GM12874 (cell line): ENCODE data around the gene C21orf91.

ENCODE experiments used
- TF ChIP-seq, protein P1 (sequence below): IDR thresholded peaks from 2 replicates; pipeline ENCODE4 v1.5.1; 2011; ENCODE audit warnings: low read depth, mild to moderate bottlenecking, control low read depth, low read length, moderate library complexity; ENCODE audit not compliant: insufficient read depth

The C21orf91 gene

DNA sequence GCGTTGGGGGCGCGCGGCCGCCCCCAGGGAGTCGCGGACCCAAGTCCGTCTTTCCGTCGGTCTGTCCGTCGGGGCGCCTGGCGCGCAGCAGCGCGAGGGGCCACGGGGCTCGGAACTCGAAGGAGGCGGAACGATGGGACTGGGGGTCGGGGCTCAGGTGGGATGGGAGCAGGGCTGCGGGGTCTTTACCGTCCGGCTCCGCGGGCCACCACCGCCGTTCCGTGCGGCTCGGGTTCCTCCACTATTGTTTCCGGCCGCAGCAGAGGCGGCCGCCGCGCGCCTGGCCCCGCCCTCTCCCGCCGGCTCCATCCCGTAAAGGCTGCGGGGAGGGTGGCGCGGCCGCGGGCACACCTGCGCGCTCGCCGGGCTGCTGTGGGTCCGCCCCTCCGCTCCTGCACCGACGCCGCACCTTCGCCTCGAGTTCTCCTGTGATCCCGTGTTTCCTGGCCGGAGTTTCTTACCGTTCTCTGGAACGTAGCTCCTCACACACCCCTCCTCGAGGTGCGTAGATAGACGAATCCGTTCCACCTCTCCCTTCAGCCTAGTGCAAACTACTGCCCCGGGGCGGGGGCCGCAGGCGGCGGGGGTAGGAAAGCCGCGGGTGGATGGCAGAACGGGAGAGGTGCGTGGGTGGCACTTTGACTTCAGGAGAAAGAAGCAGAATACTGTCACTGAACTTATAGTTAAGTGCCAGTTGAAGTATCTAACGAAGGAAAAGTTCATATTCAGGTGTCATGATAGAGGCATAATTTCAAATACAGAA lies at the start of gene C21orf91:
C21orf91 (minus strand) TSS at position 243 of the 763 bp plus-strand sequence. CDS start 1,038 bp downstream, outside the sequence.
- TF ChIP-seq, protein P1, sequence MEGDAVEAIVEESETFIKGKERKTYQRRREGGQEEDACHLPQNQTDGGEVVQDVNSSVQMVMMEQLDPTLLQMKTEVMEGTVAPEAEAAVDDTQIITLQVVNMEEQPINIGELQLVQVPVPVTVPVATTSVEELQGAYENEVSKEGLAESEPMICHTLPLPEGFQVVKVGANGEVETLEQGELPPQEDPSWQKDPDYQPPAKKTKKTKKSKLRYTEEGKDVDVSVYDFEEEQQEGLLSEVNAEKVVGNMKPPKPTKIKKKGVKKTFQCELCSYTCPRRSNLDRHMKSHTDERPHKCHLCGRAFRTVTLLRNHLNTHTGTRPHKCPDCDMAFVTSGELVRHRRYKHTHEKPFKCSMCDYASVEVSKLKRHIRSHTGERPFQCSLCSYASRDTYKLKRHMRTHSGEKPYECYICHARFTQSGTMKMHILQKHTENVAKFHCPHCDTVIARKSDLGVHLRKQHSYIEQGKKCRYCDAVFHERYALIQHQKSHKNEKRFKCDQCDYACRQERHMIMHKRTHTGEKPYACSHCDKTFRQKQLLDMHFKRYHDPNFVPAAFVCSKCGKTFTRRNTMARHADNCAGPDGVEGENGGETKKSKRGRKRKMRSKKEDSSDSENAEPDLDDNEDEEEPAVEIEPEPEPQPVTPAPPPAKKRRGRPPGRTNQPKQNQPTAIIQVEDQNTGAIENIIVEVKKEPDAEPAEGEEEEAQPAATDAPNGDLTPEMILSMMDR = no peak

DNA sequence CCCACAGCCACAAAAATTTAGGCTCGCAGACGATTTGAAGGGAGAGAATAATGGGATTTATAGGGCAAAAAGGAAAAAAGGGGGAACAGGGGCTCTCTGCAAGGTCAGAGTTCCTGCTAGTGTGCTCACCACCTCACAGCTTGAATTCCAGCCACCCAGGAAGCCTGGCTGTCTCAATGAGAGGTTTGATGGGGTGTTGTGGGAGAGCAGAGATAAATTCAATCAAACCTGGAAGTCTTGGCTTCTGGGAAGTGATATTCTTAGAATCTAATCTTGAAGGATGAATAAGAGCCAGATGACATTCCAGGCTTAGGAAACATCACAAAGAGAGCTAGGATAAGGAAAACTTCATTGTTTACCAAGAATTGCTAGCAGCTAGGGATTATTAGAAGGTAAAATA lies 47.4 kb upstream of the C21orf91 start:
- TF ChIP-seq, protein P1 = no peak

DNA sequence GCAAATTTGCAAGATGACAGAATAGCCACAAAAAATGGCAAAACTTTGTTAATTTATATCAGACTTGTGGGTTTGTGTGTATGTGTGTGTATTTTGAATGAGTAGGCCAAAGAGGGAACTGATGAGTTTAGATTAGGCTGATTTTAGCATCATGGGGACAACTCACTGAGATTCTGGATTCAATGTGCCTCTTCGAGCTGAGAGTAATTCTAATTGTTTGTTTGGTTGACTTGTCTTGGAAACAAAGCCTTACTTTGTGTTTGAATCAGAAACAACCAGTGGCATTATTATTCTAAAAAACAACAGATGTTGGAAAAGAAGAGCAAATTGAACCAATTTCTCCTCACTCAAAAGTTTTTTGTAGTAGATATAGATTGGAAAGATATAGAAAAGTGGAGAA lies 40.5 kb upstream of the C21orf91 start:
- TF ChIP-seq, protein P1 = no peak

DNA sequence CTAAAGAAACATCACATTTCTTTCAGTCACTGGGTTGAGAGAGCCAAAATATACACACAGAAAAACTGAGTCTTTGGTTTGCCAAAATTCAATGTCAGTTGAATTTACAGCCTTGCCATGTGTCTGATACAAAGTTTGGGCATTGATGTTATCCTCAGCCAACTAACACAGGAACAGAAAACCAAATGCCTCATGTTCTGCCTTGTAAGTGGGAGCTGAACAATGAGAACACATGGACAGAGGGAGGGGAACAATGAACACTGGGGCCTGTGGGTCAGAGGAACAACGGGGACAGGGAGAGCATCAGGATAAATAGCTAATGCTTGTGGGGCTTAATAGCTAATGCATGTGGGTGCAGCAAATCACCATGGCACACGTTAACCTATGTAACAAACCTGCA lies 39.6 kb upstream of the C21orf91 start:
- TF ChIP-seq, protein P1 = no peak

DNA sequence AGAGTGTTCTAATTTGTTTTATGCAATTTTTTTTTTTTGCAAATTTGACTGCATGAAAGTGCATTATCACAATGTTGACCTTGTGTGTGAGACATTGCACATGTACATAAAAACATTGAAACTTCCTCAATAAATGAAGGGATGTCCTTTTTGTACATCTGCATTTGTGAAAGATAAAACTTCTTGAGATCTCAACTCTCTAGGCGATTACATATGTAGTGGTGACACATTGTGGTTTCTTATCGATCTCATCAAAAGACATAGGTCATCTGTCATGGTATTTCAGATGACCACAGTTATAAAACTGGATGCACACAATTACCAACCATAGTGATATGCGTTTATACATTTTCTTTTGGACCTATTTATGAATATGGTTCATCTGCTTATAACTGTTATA lies 35.6 kb upstream of the C21orf91 start:
- TF ChIP-seq, protein P1 = no peak

DNA sequence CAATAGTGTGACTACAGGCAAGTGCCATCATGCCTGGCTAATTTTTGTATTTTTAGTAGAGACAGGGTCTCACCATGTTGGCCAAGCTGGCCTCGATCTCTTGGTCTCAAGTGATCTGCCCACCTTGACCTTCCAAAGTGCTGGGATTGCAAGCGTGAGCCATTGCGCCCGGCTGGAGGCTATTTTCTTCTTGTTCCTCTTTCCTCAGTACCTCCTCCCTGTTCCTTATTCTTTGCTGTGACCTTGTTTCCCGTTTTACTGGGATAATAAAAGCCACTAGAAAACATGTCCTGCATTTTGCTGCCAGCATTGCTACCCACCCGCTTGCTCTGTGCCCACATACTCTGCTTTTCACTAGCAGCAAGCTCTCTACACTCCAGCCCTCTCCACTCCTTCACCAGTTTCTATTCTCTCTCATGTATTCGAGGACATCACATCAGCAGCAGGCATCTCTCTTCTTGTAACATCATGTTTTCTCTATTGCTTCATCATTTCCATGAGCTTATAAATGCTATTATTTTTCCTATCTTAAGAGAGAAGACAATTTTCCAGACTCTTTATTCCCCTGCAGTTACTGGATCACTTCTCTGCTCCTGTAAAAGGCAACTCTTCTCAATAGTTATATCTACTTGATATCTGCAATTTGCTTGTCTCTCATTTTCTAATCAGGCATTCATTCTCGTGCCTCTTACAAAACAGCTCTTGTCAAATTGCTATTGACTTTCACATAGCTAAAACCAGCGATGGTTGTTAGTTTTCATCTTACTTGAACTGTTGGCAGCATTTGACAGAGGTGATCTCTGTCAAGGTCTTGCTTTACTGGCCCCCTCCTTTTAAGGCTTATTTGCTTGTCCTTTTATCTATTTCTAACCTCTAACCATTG lies 34.5 kb upstream of the C21orf91 start:
- TF ChIP-seq, protein P1 = no peak

DNA sequence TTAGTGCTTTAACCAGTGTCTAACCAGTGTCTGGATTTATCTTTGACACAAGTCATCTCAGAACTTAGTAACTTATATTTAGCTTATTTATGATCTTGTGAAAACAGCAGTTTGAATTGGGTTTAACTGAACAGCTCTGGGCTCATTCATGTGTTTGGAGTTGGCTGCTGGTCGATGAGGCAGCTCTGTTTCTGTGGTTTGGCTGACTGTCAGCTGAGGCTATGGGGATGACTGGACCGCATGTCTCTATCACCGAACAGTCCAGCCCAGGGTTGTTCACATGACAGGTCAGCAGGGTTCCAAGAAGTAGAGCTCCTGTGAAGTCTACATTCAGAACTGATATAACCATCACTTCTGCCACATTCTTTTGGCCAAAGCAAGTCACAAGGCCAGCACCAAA lies 29.1 kb upstream of the C21orf91 start:
- TF ChIP-seq, protein P1 = no peak
